GM18526 (cell line): ENCODE data around the gene CAMK4.

Experiments used
- POLR2A ChIP-seq: IDR thresholded peaks from 3 replicates; pipeline ENCODE4 v1.6.1; 2011; ENCODE audit not compliant: insufficient read length; ENCODE audit errors: extremely low read depth

The CAMK4 gene

DNA sequence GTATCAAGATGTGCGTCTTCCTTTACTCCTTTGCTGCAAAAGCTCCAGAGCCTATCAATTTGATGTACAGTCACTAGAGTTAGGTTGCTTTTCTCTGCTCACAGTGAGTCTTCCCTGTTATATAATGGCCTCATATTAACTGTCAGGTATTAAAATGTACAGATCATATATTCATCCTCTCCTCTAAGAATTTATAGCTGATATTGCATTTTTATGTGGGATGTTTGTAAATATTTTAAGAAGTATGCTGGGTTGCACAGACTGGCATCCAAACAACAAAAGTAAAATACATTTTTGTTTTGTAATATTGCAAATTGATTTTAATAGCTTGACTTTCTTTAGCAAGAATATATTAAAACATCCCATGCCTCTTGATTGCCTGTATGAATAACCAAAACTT is 148.6 kb downstream of the CAMK4 start:
- TF ChIP-seq POLR2A, result no peak

- TF ChIP-seq POLR2A, result no peak
Observed at GRCh38 chr5:111374380-111374779, 150.2 kb downstream of the CAMK4 start.

DNA sequence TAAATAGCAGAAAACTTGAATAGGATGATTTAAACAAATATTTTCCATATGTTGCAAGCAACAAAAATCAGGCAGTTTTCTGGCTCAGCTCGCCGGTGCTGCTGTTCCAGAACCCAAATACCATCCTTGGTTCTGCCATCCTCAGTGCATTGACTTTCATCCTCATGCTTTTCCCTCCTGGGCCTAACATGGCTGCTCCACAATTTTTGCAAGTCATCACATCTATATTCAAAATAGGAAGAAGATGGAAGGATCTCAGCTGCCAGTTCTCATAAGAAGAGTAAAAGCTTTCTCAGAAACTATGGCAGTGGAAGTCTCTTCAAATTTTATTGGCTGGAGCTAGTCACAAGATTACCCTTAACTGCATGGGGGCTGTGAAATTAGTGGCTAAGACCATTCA is 151.5 kb downstream of the CAMK4 start:
- TF ChIP-seq POLR2A, result no peak

- TF ChIP-seq POLR2A, result no peak
Observed at GRCh38 chr5:111377306-111377705, 153.1 kb downstream of the CAMK4 start.

GRCh38 chr5:111379391-111379816 is 155.2 kb downstream of the CAMK4 start:
- no peak for TF ChIP-seq POLR2A

DNA sequence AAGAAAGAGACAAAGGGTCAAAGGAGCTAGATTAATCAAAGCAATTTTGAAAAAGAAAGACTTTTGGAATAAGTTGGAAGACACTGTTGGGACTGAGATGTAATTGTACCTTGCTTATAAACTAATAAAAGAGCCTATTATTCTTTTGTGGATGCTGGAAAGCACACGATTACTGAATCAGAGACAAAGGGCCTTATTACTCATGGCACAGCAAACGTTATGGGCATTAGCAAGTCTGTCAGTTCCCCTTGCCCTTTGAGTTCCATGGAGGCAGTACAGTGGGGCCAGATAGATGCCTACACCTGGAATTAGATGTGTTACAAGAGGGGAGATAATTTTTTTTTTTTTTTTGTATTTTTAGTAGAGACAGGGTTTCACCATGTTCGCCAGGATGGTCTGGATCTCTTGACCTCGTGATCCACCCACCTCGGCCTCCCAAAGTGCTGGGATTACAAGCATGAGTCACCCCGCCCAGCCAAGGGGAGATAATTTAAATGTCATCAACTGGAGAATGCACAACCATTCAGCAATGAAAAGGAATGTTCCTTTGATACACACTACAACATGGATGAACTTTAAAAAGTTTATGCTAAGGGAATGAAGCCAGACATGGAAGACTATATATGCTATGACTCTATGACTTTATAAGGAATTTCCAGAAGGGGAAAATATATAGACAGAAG is 159.2 kb downstream of the CAMK4 start:
- TF ChIP-seq POLR2A, result no peak

DNA sequence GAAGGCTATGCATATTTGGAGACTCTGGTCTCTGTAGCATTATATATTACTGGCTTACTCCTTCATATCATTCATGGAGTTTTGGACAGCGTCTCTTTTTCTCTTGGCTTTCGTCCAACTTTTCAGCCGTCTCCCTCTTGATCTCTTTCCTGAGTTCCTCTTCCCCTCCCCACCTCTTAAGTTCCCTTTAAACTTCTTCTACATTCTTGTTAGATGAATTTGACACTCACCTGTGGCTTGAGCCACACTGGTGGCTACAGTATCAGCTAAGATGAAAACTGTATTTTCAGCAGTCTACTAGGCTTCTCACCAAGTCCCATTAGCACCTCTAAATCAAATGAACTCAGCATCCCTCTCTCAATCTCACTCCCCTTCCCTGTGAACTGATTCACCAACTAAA is 160.0 kb downstream of the CAMK4 start:
- TF ChIP-seq POLR2A, result no peak

DNA sequence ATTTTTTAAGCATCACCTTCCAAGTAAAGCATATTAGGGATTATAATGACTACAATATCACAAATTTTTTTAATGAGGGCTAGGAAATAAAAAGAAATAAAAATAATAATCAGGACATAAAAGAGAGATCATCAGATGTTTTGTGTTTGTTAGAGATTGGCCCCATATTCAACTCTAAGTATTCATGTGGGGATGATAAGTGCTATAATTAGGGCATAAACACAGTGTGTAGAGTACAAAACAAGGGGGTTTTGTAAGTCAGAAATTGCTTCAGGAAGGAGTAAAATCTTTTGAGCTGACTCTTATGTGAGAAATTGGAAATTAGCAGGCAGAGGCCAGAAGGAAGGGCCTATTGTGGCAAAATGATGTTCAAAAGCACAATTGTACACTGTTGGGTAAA is 160.9 kb downstream of the CAMK4 start:
- TF ChIP-seq POLR2A, result no peak

GRCh38 chr5:111385970-111386831 is 162.0 kb downstream of the CAMK4 start:
- no peak for TF ChIP-seq POLR2A

DNA sequence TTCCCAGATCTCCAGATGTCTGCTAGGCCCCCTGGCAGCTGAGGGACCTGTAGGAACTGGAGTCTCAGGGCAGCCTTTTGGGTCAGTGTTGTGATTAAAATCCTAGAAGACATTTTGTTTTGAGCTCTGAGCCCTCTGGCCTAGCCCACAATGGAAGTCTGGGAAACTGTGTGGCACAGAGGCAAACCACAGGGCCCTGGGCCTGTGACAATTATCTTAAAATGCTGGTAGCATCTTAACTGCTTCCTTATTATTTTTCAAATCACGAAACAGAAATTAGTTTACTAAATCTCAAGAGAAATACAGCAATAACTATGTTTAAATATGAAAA is 162.6 kb downstream of the CAMK4 start:
- TF ChIP-seq POLR2A, result no peak

GRCh38 chr5:111387361-111387760 is 163.2 kb downstream of the CAMK4 start:
- TF ChIP-seq POLR2A, result no peak

GRCh38 chr5:111389390-111390082 is 165.4 kb downstream of the CAMK4 start:
- TF ChIP-seq POLR2A, result no peak

DNA sequence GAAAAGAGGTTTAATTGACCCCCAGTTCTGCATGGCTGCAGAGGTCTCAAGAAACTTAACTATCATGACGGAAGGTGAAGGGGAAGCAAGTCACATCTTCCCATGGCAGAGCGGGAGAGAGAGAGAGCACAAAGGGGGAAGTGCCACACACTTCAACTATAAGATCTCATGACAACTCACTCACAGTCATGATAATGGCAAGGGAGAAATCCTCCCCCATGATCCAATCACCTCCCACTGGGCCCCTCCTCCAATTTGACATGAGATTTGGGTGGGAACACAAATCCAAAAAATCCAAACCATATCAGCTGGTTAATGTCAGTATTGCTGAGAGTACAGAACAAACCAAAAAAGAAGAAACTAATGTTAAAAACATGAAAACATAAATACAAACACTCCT is 168.0 kb downstream of the CAMK4 start:
- TF ChIP-seq POLR2A, result no peak

DNA sequence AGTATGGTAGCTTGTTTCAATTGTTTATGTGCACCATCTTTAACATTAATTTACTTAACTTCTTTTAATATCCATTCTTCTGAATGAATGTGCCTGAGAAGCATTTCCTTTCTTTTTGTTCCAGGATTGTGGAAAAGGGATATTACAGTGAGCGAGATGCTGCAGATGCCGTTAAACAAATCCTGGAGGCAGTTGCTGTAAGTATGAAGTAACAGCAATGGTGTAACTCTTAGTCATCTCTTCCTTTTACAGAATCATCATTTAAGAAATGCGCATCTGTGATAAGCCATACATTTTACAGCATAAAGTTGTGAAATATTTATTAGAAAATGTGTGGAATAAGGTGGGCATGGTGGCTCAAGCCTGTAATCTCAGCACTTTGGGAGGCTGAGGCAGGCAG is 170.4 kb downstream of the CAMK4 start:
- TF ChIP-seq POLR2A, result no peak

GRCh38 chr5:111398013-111398412 is 173.8 kb downstream of the CAMK4 start:
- no peak for TF ChIP-seq POLR2A

- TF ChIP-seq POLR2A, result no peak
Observed at GRCh38 chr5:111399113-111399512, 174.9 kb downstream of the CAMK4 start.
